HG03521 (cell line): ENCODE measurements around the gene PREX1.
A peak's percentile ranks its signal among the peaks of the same experiment; 100 is the strongest.
"Not testable (repeated sequence)": the region's sequence is repeated elsewhere in the genome, so short reads cannot be mapped to it uniquely, and the experiment has no call there.

Experiments
- ATAC-seq: cut with Tn5 transposase; IDR thresholded peaks from one replicate; pipeline ENCODE4 v1.9.1; 2021; ENCODE audit warnings: mild to moderate bottlenecking, moderate library complexity; ENCODE audit not compliant: unreplicated experiment

PREX1 gene

GRCh38 chr20:48849299-48849698 lies 21.5 kb upstream of the PREX1 start:
- ATAC-seq: no peak

DNA sequence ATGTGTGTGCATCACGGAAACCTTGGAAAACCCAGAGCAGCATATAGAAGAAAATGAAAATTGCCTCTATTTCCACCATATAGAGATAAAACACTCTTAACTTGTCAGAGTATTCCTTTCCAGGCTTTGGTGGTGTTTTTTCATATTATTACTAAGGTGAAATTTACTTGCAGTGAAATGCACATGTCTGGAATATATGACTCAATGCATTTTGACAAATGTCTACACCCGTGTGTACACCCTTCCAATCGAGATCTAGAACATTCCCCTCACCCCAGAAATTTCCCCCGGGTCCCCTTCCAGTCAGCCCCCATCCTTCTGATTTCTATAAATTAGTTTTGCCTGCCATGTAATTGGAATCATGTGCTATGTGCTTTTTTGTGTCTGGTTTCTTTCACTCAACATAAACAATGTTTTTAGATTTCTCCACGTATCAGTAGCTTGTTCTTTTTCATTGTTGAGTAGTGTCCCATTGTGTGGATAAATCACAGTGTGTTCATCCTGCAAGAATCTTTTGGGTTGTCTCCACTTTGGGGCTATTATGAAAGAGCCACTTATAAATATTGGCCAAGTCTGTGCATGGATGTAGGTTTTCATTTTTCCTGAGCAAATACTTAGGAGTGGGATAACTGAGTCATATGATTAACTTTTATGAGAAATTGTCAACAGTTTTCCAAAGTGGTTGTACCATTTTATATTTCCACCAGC lies 19.9 kb upstream of the PREX1 start:
- no peak for ATAC-seq

DNA sequence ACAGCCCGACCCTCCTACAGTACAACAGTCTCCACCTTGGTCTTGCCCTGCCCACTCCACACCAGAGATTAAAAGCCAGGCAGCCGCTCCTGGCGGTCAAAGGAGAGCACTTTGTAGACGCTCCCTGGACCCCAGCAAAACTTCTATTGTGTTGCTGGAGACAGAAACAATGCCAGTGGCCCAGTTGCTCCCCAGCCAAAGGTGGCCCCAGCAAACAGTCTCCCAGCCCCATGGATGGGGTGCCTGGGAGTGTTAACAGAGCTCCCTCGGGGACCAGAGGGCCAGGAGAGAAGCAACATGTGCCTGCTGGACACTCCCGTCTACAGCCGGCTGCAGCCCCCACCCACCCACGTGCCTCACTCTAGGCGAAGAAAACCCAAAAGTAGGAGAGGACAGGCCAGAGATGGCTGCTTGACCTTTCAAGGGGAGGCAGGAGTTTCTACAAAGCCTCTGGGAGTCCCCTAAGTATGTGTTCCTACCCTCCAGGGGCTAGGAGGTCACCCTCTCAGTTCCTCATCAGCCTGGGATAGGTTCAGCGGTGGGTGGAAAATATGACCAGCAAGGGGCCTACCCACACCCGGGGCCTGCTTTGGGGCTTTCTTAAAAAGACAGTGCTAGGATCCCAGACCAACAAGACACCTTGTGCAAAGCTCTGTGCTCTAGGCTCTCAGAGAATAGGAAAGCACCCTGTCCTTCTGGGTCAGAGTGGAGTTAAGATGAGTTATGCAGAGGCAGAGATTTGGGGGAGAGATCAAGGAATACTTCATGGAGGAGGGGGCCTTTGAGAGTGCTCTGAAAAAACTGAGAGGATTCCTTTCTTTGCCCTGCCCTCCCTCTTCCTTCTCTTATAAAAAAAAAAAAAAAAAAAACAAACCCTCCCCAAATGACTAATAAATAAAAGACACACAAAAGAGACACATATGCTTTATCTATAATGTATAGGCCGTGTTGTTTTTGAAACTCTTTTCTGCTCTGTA lies 19.0 kb upstream of the PREX1 start:
- peak; percentile 89 for ATAC-seq

DNA sequence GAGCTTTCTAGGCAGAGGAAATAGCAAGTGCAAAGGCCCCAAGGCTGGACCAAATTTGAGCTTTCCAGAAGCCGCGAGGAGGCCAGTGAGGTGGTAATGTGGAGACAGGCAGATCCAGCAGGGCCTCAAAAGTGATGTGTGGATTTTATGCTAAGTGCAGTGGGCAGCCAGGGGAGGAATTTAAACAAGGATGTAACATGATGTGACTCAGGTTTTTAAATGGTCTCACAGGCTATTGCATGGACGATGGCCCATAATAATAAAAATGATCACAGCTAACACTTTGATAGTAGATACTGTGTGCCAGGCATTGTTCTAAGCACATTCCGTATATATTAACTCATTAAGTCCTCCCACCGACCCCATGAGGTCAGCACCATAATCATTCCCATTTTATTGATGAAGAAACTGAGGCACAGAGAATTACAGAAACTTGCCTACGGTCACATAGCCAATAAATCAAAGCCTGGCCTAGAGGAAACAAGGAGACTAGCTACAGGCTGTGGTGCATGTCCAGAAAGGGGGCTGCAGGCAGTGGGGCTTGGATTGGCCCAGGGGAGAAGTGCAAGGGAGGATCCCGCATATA lies 18.0 kb upstream of the PREX1 start:
- no peak for ATAC-seq

DNA sequence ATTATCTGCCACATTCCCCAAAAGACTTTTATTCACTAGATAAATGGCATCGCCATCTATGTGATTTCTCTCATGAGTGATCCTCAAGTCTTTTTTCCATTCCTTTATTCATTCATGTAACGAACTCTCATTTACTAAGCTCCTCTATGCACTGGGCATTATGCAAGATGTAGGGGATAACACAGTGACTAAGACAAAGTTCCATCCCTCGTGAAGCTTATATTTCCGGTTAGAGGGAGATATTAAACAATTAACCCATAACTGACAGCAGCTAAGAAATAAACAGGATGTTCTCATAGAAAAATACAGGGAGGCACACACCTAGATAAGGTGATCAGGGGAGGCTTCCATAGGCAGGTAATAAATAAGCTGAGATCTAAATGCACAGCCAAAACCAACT lies 17.2 kb upstream of the PREX1 start:
- ATAC-seq: no peak

DNA sequence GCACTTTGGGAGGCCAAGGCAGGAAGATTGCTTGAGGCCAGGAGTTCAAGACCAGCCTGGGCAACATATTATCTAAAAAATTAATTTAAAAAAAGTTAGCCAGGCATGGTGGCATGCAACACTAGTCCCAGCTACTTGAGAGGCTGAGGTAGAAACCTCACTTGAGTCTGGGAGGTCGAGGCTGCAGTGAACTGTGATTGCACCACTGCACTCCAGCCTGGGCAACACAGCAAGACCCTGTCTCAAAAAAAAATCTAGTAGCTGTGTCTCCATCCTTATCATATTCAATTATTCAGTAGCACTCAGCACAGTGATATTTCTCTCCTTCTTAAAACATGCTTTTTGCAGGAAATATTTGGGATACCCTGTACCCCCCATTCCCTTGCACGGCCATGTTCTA lies 16.1 kb upstream of the PREX1 start:
- not testable (repeated sequence) for ATAC-seq

DNA sequence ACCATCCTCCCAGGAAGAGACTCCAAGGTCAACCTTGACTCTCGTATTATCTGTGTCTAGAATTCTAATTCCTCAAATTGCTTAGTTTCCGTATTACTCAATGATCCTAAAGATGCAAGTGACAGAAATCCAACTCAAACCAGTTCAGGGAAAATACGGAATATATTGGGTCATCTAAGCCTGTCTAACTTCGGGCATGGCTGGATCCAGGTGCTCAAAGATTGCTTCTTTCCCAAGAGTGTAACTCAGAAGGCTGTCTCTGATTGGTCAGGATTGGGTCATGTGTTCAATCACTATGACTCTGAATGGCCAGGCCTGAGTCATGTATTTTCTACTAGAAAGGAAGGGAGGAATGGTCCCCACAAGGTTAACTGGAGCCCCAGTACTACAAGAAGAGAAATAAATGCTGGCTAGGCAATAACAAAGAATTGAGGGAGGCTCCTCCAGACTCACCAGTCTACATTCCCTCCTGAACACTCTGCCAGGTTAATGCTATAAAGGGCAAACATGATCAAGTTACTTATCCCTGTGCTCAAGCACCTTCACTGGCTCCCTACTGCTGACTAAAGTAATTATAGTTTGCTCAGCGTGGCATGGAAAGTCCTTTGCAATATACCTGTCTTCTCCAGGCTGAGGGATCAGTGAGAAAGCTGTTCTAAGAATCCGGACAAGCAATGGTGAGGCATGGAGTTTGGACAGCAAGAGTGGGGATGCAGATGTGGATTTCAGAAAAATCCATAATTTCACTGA lies 15.4 kb upstream of the PREX1 start:
- no peak for ATAC-seq

DNA sequence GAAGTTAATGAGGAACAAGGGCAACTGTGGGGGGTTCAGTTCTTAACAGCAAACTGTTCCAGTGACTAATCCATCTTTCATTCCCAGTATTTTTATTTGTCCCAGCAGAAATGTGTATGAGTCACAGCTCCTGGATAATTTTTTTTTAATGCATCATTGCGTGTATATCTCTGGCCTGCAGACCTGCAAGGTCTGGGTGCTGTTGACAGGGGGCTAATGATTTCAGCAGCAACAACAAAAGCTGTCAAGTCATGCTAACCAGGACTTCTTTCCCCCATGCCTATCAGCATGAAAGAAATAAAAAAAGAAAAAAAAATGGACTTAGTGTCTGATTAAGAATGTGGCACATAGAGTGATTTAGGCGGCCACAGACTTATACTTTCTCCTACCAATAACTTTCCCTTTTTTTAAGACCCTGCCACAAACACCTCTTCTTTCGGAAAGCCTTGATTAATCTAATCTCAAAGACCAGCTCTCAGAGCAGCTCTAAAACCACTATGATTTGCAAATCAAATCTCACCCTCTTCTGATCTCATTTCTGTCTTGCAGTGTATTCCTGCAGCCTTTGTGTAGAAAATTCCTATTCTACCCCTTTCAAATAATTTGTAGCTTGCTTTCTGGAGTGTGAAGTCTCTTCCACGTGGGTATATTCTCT lies 14.2 kb upstream of the PREX1 start:
- ATAC-seq: no peak

DNA sequence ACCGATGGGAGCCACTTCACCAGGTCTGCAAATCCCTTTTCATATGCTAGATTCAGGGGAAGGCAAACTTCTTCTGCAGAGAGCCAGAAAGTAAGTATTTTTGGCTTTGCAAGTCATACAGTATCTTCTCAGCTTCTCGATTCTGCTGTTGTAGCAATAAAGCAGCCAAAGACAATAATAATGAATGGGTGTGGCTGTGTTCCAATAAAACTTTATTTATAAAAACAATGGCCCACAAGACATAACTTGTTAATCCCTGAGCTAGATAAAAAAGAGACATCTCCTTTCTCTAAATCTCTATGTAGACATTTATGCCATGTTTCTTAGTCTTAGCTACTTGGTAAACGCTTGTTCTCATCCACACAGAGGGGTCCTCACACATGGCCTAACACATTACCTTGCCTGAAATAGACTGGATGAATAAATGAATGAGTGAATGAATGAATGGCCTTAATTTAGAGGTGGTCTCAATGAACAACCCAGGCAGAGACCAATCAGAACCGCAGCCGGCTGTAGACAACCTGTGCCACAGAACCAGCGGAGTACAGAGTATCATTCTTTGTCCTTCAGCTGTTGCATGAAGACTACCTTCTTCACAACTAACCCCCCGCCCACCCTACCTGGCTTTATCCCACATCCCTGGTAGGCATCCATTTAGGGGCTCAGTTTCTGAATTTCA lies 13.5 kb upstream of the PREX1 start:
- ATAC-seq: no peak

GRCh38 chr20:48839154-48839917 lies 11.5 kb upstream of the PREX1 start:
- no peak for ATAC-seq

- no peak for ATAC-seq
Measured at GRCh38 chr20:48837014-48837413, 9.2 kb upstream of the PREX1 start.

DNA sequence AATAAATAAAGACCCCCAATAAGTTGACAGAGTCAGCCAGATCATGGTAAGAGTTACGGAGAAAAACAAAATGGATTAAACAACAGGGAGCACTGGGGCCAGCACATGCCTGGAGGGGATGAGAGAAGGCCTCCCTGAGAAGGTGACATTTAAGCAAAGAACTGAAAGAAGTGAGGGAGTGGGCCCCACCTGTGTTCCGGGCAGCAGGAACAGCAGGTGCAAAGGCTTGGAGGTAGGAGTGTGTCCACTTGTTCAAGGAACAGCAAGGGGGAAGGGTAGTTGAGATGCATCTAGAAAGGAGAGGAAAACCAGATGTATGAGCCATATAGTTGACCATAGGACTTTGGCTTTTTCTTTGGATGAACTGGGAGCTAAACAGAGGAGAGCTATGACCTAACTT lies 7.6 kb upstream of the PREX1 start:
- no peak for ATAC-seq

GRCh38 chr20:48834278-48834677 lies 6.5 kb upstream of the PREX1 start:
- ATAC-seq: no peak

DNA sequence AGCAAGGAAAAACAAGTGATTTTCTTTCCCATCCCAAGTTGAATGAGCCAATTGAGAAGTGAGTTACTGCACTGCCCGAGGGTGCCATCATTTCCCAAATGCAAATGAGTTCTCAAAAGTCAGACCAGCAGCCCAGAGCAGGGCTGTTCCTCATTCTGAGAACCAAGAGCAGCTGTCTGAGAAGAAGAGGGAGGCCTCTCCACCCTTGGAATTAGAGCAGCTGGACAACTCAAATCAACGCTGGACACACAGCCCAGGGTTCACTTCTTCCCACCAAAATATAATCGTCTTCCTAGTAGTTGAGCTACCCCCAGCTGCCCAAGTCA lies 4.6 kb upstream of the PREX1 start:
- ATAC-seq: no peak

DNA sequence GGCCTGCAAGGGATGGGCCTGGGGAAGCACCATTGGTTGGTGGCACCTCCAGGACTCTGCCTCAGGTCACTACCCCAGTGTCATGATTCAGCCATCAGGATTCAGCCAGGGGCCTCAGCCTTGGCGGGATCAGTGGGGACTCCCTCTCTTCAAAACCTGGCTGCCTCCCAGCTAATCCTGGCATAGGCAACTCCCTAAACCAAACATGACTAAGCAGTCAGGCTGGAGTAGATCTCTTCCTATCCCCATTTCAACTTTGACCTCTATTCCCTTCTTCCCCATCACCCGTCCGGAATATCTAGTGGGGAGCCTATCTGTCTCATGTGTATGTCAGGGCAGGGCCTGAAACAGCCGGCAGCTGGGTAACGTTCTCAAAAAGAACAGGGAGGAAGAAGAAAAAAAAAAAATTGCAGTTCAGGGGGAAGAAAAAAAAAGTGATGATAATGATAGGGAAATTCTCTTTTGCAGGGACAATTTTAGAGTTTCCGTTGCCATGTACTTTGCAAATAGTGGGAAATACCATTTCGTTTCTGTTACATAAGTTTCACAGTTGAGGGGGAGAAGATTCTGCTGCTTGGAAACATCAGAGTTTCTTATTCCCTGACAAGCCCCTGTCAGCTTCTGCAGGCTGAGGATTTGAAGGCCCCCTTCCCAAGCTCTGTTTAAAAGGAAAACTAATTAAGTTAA lies 4.1 kb upstream of the PREX1 start:
- ATAC-seq: no peak

DNA sequence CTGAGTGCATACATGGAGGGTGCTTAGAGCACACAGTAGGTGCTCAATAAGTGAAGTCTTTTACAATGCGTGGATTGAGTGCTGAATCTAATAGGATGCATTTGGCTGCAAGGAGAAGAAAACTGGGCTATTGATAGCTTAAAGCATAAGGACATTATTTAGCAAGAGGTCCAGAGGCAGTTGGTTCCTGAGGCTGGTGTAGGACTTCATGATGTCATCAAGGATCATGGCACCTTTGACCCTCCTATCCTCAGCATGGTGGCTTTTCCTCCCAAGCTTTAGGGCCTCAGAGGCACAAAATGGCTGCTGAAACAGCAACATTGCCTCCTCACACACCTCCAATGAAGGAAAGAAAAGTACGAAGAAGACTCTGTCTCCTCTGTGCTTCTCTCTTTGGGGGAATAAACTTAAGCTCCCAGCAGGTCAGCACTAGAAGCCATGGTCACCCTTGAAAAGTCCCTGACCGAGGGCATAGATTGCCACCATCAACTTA lies 3.1 kb upstream of the PREX1 start:
- ATAC-seq: no peak

DNA sequence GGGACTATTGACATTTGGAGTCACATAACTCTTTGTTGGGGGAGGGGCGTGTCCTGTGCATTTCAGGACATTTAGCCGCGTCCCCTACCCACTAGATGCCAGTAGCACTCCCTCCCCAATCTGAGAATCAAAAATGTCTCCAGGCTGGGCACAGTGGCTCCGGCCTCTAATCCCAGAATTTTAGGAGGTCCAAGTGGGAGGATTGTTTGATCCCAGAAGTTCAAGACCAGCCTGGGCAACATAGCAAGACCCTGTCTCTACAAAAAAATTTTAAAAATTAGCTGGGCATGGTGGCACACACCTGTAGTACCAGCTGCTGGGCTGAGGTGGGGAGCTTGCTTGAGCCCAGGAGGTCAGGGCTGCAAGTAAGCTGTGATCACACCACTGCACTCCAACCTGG lies 2.1 kb upstream of the PREX1 start:
- no peak for ATAC-seq

DNA sequence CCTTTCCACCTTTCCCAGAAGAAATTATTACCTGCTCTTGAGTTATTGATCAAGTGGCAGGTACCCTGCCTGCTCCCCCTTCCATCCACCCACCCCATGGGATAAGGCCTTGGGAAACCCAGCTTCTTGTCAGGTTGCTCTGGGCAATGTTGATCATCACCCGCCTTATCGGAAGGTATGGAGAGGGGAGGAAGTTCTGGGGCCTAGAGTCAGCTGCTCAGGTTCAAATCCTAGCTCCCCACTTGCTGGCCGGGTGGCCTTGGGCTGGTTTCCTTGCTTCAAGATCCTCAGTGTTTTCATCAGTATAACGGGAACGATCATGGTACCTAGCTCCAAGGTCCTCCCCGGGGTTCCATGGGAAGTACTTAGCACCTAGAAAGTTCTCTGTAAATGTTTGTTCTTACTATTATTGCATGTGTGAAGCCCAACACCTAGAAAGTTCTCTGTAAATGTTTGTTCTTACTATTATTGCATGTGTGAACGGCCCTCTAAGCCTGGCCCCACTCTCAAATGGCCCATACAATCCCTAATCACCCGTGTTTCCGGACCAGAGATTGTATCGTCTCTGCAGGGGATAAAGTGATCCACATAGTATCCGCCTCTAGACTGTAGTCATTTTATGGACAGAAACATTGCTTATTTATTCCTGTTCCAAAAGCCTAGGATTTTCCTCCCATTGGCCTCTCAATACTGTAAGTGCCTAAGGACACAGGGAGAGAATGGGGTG lies 1.1 kb upstream of the PREX1 start:
- ATAC-seq: no peak
